Gastrocnemius medialis (tissue), 4 donors: ENCODE measurements around the gene RNF148. TPM values are rescaled to one million over a fixed set of nuclear protein-coding genes. Genes with fewer than 3 reads are reported as not detected.

Source experiments
- ATAC-seq, 2 donors: fragments of 150-250 bp; one replicate each; pipeline ENCODE4 v1.9.1; 2016
- DNase-seq, 2 donors: peaks; one replicate each; pipeline ENCODE4 v3.0.0-alpha.2; 2019
- H3K27ac ChIP-seq, 4 donors: fragments of 200-600 bp; sonication (generic); 1 replicate in 1 of 4; 2 replicates in 3 of 4; pipeline ENCODE4 v1.5.1; 2016 to 2018; ENCODE audit warnings: mild to moderate bottlenecking in 2 of 4, moderate library complexity in 1 of 4
- H3K27me3 ChIP-seq, 3 donors: fragments of 200-600 bp; sonication (generic) in 2 of 3; 1 replicate in 1 of 3; 2 replicates in 2 of 3; pipeline versions ENCODE4 v1.5.1 to v1.6.0; 2016 to 2019; ENCODE audit warnings: mild to moderate bottlenecking in 1 of 3, moderate library complexity in 1 of 3
- H3K36me3 ChIP-seq, 2 donors: fragments of 200-600 bp; sonication (generic) in 1 of 2; one replicate each; pipeline ENCODE4 v1.5.1; 2017 to 2018
- H3K4me1 ChIP-seq, 2 donors: fragments of 200-600 bp; sonication (generic) in 1 of 2; one replicate each; pipeline ENCODE4 v1.5.1; 2016 to 2017; ENCODE audit warnings: mild to moderate bottlenecking in 2 of 2
- H3K4me3 ChIP-seq, 4 donors: fragments of 200-600 bp; sonication (generic) in 3 of 4; 1 replicate in 1 of 4; 2 replicates in 3 of 4; pipeline ENCODE4 v1.5.1; 2016 to 2019; ENCODE audit warnings: mild to moderate bottlenecking in 2 of 4
- H3K9me3 ChIP-seq, 3 donors: fragments of 200-600 bp; sonication (generic) in 2 of 3; 1 replicate in 1 of 3; 2 replicates in 2 of 3; pipeline ENCODE4 v1.5.1; 2016 to 2019
- CTCF ChIP-seq, 5 experiments: fragments of 450-650 bp in 3 of 5; fragments of 200-600 bp in 2 of 5; sonication (generic) in 2 of 5; IDR thresholded peaks in 4 of 5; conservative IDR thresholded peaks in 1 of 5; 1 replicate in 4 of 5; 2 replicates in 1 of 5; pipeline ENCODE4 v1.5.1; 2016 to 2019; ENCODE audit warnings: antibody characterized with exemption in 5 of 5, mild to moderate bottlenecking in 3 of 5, moderate library complexity in 3 of 5
- POLR2A ChIP-seq, 2 donors: fragments of 450-650 bp; IDR thresholded peaks; one replicate each; pipeline ENCODE4 v1.6.1; 2017; ENCODE audit warnings: antibody characterized with exemption in 2 of 2, mild to moderate bottlenecking in 2 of 2, moderate library complexity in 2 of 2
- in situ Hi-C, 4 donors: fragments of 200-750 bp; cut with MboI; loops; one replicate each; pipeline versions ENCODE4 v1.15.0 to v1.8.0; 2017; ENCODE audit warnings: low sequenced_read_pairs in 4 of 4
- intact Hi-C: fragments of 100-400 bp; cut with DNase I; formaldehyde crosslinking; loops from one replicate; pipeline ENCODE4 v1.15.1; 2023; ENCODE audit warnings: low total_unique reads
- total RNA-seq, 4 donors: library from RNA; depleted of rRNA; stranded (reverse); fragments of >200 nt; gene quantifications; one replicate each; pipeline versions ENCODE4 v1.1.0 to v1.2.3, GENCODE V29; 2016

The RNF148 gene, protein sequence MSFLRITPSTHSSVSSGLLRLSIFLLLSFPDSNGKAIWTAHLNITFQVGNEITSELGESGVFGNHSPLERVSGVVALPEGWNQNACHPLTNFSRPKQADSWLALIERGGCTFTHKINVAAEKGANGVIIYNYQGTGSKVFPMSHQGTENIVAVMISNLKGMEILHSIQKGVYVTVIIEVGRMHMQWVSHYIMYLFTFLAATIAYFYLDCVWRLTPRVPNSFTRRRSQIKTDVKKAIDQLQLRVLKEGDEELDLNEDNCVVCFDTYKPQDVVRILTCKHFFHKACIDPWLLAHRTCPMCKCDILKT
- total RNA-seq = under 1 TPM in 2 of 4 donors, not detected in 2; 0.27 to 0.46 TPM

DNA sequence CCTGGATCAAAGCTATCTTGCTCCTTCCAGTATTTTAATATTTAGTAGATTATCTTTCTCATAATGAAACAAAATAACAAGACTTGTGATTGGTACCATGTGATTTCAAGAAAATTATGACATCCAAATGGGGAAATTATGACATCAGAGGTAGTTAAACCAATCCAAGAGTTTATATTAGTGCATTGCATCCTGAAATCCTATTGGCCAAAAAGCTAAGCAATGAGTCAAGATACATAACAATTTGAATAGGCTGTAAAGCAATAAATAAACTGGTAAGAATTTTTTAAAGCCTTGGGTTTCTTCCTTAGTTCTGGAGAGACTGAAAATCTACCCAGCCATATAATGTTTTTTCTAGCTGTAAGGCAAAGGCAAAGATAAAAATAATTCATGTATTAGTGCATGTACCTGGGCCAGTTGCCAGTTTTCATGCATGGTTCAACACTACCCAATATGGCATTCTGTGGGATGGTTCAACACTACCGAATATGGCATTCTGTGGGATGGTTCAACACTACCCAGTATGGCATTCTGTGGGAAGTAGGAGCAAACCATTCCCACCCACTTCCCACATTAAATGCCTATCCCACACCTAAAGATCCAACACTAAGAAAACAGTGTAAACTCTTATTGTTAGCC lies at the start of gene RNF148:
RNF148 (minus strand) TSS at position 51 of the 639 bp plus-strand sequence. CDS start 172 bp downstream, outside the sequence.
- no peaks in the 10 kb centered on the region for H3K27me3 ChIP-seq
- no peak within 1 kb of the TSS for H3K4me3 ChIP-seq
- TF ChIP-seq POLR2A (IDR thresholded peaks at IDR 0.05) (no peak), CTCF (IDR thresholded peaks at IDR 0.05 in 4 of 5, conservative IDR thresholded peaks at IDR 0.05 in 1 of 5) (no peak)
- H3K36me3 ChIP-seq = no peaks in the 10 kb centered on the region
- DNase-seq (no peak), ATAC-seq (no peak)
- H3K9me3 ChIP-seq = no peaks in the 10 kb centered on the region
- intact Hi-C loops (no loop called here), in situ Hi-C loops (no loop called here)
- H3K27ac ChIP-seq = no peak within 1 kb of the TSS
- H3K4me1 ChIP-seq = no peaks in the 10 kb centered on the region

DNA sequence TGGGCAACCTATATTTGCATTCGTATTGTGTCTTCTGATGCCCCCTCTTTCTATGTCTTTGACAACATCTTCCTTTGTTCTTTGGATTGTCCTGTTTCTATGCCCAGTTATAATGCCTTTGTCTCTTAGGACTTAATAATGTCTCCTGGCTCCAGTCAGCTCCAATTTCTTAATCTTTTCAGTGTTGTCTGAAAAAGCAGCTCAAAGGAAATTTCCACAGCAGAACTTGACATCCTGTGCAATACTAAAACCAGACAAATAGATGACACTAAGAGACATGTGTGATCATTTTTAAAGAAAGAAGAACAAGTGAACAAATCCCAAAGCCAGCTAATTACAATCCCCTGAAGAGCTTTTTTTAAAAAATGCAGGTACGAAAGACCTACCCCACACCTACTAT lies 47.7 kb upstream of the RNF148 start:
- no peaks in the 10 kb centered on the region for H3K36me3 ChIP-seq
- H3K27ac ChIP-seq = no peak overlapping the region
- no peak for TF ChIP-seq POLR2A (IDR thresholded peaks at IDR 0.05)
- TF ChIP-seq CTCF (IDR thresholded peaks at IDR 0.05 in 4 of 5, conservative IDR thresholded peaks at IDR 0.05 in 1 of 5) = no peak
- intact Hi-C loops = no loop called here
- no peaks in the 10 kb centered on the region for H3K4me1 ChIP-seq
- no peak for ATAC-seq
- H3K27me3 ChIP-seq = no peaks in the 10 kb centered on the region
- H3K9me3 ChIP-seq = no peaks in the 10 kb centered on the region
- in situ Hi-C loops = no loop called here
- no peak for DNase-seq
- H3K4me3 ChIP-seq = no peak overlapping the region

- no peak for ATAC-seq
- H3K36me3 ChIP-seq = no peaks in the 10 kb centered on the region
- TF ChIP-seq POLR2A (IDR thresholded peaks at IDR 0.05) (no peak), CTCF (IDR thresholded peaks at IDR 0.05 in 4 of 5, conservative IDR thresholded peaks at IDR 0.05 in 1 of 5) (no peak)
Measured at GRCh38 chr7:122748195-122748594, 45.5 kb upstream of the RNF148 start.

GRCh38 chr7:122746948-122747347 lies 44.2 kb upstream of the RNF148 start:
- intact Hi-C loops = no loop called here
- H3K27me3 ChIP-seq = no peaks in the 10 kb centered on the region
- H3K4me3 ChIP-seq = no peak overlapping the region
- no peaks in the 10 kb centered on the region for H3K36me3 ChIP-seq
- ATAC-seq (no peak), DNase-seq (no peak)
- no peak for TF ChIP-seq CTCF (IDR thresholded peaks at IDR 0.05 in 4 of 5, conservative IDR thresholded peaks at IDR 0.05 in 1 of 5)
- no peak for TF ChIP-seq POLR2A (IDR thresholded peaks at IDR 0.05)
- H3K27ac ChIP-seq = no peak overlapping the region
- no peaks in the 10 kb centered on the region for H3K9me3 ChIP-seq
- H3K4me1 ChIP-seq = no peaks in the 10 kb centered on the region
- in situ Hi-C loops = no loop called here

More at GRCh38 chr7:122748195-122748594, 45.5 kb upstream of the RNF148 start:
- in situ Hi-C loops (no loop called here), intact Hi-C loops (no loop called here)
- Histone ChIP-seq H3K9me3 (no peaks in the 10 kb centered on the region), H3K27ac (no peak overlapping the region), H3K27me3 (no peaks in the 10 kb centered on the region), H3K4me1 (no peaks in the 10 kb centered on the region), H3K4me3 (no peak overlapping the region)
- DNase-seq = no peak
